ENCODE results near the gene NPIPB6.
A peak's percentile ranks its signal among the peaks of the same experiment; 100 is the strongest.

Gene NPIPB6

DNA sequence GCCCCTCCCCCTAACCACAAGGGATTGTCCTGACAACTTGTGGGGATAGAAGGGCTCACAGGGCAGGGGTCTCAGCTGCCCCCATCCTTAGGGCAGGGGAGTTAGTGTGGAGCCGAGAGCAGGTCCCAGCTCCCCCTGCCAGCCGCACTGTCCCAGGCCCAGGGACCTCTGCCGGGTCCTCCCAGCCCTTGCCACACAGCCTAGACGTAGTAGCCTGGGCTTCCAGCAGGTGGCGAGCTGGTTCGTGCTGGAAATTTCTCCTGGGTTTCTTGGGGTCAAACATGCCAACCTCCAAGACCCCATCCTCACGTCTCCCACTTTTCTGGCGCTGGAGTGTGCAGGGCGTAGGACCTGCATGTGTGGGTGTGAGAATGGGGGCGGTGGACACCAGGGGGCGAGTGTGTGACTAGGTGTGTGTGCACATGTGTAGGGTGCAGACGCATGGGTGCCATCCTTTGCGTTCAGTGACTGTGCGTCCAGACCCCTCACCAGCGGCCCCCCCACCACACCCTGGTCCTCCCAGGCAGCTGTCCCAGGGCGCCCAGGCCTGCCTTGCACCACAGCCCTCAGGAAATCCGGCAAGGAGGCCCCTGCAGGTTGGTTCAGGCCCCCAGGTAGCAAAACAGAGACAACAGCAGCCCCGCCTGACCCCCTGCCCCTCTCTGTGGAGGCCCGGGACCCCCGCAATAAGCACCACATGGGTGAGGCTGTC lies 41.5 kb downstream of the NPIPB6 start:
- DNase-seq, result peak; percentile 82

DNA sequence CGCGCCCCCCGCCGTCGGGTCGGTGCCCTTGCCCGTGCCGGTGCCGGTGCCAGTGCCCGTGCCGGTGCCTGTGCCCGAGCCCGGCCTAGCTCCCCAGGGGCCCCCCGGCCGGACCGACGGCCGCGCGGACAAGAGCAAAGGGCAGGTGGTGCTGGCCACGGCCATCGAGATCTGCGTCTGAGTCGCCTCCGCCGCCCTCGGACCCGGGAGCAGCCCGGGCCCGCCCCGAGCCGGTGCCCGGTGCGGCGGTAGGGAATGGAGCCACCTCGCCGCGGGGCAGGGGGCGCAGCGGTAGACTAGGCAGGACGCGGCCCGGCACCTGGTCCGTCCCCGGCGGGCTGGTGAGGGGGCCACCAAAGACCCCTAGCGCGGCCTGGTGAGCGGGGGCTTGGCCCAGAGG lies 42.6 kb downstream of the NPIPB6 start:
- no peak for DNase-seq

- no peak for DNase-seq
Measured at GRCh38 chr16:28320023-28320561, 43.2 kb downstream of the NPIPB6 start.

DNA sequence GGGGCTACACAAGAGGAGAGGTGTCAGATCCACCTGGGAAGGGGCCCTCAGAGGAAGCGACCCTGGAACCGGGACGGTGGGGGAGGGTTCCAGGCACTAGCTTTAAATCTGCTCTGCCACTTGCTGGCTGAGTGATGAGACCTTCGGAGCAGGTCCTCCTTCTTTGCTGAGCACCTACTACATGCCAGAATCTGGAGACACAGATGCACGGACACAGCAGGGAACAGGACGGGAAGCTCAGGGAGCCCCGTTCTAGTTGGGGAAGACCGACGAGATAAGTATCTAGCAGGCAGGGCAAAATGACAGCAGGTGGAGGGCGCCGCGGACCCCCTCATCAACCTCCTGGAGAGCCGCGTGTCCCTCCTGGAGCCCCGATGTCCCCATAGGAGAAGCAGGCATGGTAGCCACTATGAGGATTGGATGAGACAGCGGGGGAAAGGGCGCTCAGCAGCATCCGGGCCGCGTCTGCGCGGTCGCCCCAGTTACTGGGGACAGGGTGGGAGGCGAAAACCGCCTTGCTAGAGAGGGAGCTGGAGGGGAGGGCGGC lies 43.8 kb downstream of the NPIPB6 start:
- no peak for DNase-seq

GRCh38 chr16:28318042-28318744 lies 45.1 kb downstream of the NPIPB6 start:
- DNase-seq, result no peak

DNA sequence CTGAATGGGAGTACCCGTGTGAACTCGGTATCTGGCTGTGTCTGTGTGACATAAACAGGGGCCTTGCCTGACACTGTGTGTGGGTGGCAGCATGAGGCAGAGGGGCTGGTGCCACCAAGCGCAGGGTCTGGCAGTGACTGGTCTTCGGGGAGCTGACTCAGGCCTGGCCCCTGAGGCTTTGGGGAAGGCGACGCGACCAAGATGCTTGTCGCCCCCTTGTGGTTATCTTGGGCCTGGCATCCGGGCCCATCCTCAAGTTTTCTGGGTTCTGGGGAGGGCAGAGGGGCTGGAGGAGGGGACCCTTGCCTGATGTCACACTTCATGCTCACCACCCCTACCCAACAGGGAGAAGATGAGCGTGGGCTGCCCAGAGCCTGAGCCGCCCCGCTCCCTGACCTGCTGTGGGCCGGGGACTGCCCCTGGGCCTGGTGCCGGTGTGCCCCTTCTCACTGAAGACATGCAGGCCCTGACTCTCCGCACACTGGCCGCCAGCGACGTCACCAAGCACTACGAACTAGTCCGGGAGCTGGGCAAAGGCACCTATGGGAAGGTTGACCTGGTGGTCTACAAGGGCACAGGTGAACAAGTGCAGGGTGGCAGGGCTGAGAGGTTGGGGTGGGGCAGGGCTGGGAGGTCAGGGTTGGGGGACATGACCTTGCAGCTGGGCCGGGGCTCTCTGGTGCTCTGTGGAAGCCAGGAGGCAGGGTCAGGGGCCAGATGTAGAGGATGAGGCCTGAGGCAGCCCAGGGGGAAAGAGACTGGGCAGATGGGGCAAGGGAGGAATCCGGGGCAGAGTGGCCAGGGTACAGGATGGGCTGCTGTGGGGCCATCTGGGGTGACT lies 46.0 kb downstream of the NPIPB6 start:
- DNase-seq, result peak; percentile 93

DNA sequence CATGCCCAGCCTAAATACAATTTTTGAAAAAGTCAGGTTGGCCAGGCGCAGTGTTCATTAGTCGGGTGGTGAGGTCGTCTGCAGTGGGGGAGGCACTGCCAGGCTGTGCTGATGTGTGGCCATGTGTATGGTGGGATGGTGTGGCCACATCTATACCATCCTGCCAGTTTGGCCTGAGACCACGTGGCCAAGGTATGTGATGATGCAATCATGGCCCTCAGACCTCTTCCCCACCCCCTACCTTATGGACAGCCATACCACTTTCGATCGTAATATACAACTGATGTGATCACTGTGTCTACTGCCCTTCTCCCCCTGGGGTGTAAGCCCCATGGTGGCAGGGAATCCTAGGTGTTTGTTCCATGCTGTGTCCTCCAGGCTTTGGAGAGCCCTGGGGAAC lies 47.3 kb downstream of the NPIPB6 start:
- no peak for DNase-seq

DNA sequence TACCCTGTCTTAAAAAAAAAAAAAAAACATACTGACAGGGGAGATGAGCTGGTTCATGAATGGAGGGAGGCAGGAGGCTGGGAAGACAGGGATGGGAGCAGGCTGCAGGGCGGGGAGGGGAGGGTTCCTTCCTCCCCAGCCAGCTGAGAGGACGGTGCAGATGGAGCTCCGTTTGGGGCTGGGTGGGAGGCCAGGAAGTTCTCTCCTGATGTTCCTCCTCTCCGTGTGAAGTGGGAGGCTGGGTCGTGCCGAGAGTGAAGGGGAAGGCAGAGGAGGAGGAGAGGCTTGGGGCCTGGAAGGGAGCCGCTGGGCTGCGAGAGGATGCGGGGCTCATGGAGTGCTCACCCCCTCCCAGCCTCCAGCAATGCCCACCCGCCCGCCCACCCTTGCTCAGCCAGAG lies 49.7 kb downstream of the NPIPB6 start:
- no peak for DNase-seq

GRCh38 chr16:28312327-28312726 lies 51.0 kb downstream of the NPIPB6 start:
- DNase-seq, result no peak

- DNase-seq, result peak; percentile 77
Measured at GRCh38 chr16:28311913-28312312, 51.4 kb downstream of the NPIPB6 start.

- no peak for DNase-seq
Measured at GRCh38 chr16:28311413-28311812, 51.9 kb downstream of the NPIPB6 start.

- DNase-seq, result no peak
Measured at GRCh38 chr16:28310796-28311195, 52.5 kb downstream of the NPIPB6 start.

DNA sequence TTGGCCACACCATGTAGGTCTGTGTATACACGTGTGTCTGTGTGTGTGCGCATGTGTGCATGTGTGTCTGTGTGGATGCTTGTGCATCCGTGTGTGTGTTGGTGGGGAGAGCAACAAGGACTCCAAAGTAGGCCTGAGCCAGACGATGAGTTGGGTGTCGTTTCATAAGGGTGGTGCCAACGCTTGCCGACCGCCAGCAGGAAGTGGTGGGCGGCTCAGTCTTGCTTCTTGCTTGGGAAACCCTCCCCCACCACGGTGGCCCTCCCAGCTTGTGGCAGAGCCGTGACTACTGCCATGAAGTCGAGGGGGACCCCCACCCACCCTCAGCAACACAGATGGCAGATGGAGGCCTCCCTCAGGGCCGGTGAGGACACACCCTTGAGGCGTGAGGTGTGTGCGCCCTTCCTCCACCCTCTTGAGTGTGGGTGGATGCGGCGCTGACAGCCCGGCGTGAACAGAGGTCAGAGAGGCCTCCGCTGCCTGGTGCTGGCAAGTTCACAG lies 53.4 kb downstream of the NPIPB6 start:
- peak; percentile 93 for DNase-seq

GRCh38 chr16:28308794-28309584 lies 54.3 kb downstream of the NPIPB6 start:
- DNase-seq, result no peak

DNA sequence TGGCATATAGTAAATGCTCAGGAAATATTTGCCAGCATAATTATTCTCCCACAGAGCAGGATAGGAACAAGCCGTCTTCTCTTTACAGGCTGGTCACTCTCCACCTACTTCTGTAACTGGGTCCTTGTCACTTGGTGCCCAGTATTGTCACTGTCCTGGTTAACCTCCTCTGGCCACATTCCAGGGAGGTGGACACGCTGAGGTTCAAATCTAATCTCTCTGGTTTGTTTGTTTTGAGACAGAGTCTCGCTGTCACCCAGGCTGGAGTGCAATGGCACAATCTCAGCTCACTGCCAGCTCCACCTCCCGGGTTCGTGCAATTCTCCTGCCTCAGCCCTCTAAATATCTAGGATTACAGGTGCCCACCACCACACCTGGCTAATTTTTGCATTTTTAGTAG lies 55.4 kb downstream of the NPIPB6 start:
- no peak for DNase-seq

DNA sequence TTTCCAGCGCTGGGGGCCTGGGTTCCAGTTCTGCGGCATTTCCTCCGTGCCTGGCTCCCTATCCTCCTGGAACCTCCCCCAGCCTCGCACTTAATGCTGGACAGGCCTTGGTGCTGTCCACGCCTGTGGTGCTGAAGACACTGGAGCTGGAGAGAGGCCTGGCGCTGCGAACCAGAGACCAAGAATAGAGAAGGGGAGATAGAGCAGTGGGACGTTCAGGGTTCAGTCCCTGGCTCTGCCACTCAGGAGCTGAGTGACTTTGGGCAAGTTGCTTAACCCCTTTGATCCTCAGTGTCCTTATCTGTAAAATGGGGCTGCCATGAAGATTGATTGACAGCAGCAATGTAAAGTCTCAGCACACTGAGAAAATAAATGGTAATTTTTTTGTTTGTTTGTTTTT lies 59.1 kb downstream of the NPIPB6 start:
- no peak for DNase-seq

GRCh38 chr16:28303132-28303531 lies 60.2 kb downstream of the NPIPB6 start:
- no peak for DNase-seq

DNA sequence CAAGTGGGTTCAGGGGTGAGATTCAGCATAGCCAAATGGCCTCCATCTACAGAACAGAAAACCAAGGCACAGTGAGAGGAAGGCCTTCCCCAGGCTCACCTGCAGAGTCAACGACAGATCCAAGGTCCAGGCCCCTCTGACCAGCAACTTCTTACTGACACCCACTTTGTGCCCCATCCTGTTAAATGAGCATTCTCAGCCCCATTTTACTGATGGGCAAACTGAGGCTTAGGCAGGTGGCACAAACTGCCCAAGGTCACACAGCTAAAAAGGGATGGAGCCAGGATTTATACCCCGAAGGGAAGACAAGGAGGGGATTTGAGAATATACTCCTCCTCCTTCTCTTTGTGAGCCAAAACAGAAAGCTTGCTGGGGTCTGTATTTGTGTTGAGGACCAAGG lies 61.7 kb downstream of the NPIPB6 start:
- DNase-seq, result no peak

DNA sequence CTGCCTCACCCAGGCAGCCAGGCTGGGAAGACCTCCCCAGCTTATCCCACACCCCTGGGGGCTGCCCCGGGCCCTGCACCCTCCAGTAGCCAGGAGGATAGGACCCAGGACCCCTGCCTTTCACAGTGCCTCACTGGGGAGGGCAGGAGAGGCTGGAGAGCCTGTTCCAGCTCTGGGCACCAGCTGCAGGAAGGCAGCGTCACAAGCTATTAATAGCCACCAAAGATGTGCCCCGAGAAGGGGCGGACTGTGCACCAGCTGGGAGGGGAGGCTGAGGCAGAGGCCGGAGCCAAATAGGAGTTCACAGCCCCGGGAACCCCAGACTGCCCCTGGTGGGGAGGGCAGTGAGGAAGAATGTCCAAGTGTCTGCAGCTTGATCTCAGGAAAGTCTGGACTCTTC lies 62.2 kb downstream of the NPIPB6 start:
- DNase-seq, result no peak

GRCh38 chr16:28300327-28300726 lies 63.0 kb downstream of the NPIPB6 start:
- no peak for DNase-seq

- DNase-seq, result no peak
Measured at GRCh38 chr16:28298511-28298878, 64.8 kb downstream of the NPIPB6 start.
